GM21717 (cell line): ENCODE measurements around the gene TIGIT.
A peak's percentile ranks its signal among the peaks of the same experiment; 100 is the strongest.

Experiments used
- ATAC-seq: cut with Tn5 transposase; IDR thresholded peaks from one replicate; pipeline ENCODE4 v1.9.1; 2021; ENCODE audit warnings: mild to moderate bottlenecking, moderate library complexity; ENCODE audit not compliant: unreplicated experiment

Gene TIGIT

DNA sequence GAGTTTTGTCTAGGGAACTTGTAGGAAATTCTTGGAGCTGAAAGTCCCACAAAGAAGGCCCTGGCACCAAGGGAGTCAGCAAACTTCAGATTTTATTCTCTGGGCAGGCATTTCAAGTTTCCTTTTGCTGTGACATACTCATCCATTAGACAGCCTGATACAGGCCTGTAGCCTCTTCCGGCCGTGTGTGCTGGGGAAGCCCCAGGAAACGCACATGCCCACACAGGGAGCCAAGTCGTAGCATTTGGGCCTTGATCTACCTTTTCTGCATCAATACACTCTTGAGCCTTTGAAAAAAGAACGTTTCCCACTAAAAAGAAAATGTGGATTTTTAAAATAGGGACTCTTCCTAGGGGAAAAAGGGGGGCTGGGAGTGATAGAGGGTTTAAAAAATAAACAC, 15.0 kb downstream of the TIGIT start:
- peak; percentile 90 for ATAC-seq

DNA sequence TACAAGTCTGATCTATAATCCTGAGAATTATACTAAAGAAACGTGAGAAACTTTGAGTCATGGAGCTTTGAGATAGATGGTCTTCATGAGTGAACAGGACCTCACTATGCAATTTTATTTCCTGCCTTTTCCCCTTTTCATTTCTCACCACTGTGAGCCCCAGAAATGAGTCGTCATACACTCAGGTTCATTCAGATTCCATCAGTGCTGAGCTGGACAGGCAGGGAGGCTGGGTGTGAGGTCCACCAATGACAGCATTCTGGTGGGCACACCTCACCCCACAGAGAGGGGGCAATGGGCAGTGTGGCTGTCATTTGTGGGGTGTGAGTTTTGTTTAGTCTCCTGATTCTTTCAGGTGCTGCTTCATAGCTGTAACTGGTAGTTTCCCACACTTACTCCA, 16.9 kb downstream of the TIGIT start:
- ATAC-seq: no peak

DNA sequence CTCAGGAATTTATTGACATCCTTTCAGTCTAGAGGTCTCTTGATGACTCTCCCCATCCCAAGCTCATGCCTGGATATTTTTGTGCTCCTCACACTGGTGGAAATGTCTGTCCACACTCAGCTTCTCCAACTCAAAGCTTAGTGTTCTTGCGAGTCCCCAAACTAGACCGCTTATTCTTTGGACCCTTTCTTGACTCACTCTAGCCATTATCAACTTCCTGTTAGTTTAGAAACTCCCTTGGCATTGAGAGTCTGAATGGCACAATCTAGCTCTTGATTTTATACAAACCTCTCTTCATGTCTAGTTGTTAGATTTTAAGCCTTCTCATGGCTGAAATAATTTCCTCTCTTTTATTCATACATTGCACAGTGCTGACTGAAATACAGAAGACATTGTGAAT, 19.6 kb downstream of the TIGIT start:
- ATAC-seq: no peak

DNA sequence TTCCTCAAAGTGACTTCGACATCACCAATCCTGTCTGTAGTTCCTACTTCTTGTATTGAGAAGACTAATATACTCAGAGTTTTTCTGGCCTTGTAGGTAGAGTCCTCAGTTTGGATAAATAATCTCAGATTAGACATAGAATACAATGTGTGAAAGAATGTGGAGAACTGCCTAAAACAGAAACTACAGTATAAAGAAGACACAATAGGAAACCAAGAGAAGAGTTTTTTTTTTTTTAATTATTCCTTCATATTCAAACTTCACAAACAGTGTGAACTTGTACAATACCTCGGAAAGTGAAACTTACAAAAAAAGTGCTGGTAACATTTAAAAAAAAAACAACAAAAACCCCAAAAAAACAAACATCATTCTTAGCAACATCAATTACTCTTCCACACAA, 20.5 kb downstream of the TIGIT start:
- no peak for ATAC-seq

DNA sequence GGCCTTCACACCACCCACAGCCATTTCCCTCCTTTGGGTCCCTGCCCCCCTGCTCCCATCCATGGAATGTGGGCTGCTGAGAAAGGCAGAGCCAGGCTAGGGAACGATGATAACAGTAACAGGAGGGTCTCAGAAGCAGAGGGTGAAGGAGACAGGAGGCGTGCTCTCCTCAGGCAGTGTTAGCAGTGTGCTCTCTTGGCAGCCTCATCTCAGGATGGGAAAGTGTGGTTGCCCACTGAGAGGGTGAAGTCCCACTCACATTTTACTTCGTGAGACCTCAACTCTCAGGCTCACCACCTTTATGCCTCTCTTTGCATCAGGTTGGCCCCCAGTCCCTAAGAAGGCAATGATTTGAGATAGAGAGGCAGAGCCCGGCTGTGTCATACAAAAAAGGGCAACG, 24.5 kb downstream of the TIGIT start:
- no peak for ATAC-seq

DNA sequence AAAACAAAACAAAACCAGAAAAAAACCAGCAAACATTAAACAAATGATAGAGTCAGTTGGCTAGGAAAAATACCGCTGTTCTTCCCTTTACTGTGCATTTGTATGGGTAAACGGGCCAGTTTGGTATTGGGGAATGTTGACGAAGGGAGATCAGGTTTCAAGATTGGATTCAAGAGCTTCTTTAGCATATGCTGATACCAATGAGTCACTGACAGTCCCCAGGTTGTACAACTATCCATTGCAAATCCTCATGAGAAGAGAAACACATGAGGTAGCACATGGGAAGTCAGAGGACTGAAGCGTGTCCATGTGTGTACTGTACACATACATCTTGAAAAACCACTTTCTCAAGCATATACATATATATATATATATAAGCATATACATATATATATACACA, 25.6 kb downstream of the TIGIT start:
- ATAC-seq: no peak

DNA sequence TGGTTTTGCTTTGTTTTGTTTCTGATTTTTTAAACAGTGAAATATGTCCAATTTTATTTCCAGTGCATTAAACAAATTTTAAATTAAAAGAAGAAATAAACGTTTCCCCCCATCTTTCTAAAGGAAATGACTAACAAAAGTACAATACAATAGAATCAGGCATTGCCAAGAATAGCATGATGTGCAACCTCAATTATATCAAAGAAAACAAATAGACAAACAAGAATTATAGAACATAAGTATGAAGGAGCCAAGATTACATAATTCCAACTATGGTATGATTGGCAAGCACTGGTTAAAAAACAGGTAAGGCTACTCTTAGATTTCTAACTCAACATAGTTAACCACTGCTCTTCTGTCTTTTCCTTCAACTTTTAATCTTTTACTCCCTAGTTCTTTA, 26.4 kb downstream of the TIGIT start:
- ATAC-seq: no peak

DNA sequence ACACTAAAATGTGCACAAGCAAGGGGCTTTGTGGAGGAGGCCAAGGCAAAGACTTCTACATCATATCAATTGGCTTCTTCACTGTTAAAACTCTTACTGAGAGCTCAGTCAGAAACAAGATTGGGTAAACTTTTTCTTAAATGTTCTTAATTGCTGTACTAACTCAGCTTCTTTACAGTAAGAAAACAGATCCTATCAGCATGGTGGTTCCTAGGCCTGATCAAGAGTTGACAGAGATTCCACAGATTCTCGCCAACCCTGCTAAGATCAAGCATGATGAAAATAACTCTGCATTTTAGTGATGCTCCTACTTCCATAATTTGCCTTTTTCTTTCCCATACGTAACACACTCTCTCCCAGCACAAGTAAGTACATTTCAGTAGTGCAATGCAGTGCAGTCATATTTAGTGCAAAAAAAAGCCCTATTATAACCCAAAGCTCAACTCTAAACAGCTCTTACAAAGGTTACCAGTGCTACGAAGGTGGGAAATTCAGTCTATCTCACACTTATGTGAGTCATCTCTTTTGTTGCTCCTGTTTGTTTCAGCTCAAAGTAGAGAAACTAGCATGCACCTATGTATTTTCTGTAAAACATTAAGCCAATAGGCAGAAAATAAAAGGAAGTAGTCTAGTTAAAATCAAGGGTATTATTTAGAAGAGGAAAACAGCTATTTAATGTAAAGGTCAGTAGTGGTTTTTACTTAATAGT, 29.9 kb downstream of the TIGIT start:
- no peak for ATAC-seq

DNA sequence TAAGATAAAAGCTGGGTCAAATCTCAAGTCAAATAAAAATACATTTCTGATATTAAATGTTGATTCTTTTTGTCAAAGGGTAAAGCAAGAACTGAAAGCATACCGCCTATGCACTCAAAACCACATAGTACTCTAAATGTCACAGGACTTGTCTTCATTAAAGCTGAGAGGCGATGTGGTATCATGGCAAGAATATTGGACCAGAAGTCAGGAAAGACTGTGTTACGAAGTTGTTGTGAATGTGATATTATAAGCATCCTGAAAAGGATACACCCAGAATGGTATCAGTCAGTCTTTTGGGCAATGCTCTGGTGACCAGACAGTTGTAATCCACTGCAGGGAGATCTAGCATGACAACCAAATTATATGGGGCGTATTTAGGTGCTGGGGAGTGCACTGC, 33.8 kb downstream of the TIGIT start:
- ATAC-seq: no peak

DNA sequence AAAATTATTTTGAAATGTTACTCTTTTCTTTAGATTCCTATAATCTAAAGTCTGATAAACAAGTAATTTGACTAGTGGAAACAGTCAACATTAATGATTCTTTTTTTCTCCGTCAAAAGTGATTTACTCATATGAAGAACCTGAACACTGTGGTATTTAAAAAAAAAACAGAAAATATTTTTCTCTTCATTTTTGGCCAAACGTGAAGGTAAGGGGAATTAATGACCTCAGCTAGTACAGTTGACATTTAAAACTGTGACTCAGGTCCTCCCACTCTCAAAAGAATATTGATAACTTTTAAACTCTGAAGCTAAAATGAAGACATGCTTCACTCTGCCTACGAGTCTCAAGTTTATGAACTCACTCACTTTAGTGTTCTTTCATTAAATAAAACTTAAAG, 34.5 kb downstream of the TIGIT start:
- ATAC-seq: no peak

DNA sequence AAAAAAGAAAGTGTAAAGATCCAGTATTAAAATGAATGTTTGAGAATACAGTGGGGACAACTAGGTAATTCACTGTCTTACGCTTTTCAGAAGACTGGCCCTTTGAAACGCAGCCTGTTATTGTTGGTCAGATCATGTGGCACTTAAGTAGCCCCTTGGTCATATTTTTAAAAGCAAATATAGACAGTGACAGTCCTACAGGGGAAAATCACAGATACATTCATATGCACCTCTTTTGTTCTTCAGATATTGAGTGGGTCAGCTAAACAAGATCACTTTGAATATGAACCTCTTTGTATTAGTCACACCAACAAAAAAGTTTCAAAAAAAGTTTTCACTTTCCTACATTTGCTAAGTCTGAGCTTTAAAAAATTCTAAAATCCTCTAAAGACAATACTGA, 36.0 kb downstream of the TIGIT start:
- ATAC-seq: no peak

DNA sequence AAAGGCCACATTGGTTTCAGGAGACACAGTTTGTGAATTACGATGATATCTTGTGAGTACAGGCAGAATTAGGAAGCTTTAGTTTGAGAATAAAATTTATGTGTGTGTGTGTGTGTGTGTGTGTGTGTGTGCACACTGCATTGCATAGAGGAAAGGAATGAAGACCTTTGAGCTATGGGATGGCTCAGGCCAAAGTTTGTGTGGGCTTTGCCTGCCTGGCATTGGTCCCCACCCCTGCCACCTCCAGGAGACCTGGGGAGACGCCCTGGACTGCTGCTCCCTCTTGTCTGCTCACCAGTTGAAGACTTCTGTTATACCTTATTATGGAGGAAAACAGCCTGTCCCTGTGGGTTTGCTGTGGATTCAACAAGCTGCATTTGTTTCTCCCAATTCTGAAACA, 37.2 kb downstream of the TIGIT start:
- ATAC-seq: no peak

DNA sequence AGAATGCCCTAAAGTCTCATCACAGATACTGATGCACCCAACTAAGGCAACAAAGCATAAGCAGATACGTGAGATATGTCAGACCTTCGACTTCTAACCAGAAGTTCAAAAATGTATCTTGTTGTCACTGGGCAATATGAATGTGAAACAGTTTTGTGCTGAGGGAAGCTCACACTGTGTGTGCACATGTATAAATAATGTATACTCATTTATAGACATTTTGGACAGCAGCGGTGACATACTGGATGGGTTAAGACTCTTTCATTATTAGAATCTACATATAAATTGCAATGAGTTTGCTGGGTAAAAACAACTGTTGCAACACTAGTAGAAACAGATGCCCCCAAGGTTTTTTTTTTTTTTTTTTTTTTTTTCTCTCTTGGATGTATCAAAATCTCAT, 37.9 kb downstream of the TIGIT start:
- ATAC-seq: no peak

DNA sequence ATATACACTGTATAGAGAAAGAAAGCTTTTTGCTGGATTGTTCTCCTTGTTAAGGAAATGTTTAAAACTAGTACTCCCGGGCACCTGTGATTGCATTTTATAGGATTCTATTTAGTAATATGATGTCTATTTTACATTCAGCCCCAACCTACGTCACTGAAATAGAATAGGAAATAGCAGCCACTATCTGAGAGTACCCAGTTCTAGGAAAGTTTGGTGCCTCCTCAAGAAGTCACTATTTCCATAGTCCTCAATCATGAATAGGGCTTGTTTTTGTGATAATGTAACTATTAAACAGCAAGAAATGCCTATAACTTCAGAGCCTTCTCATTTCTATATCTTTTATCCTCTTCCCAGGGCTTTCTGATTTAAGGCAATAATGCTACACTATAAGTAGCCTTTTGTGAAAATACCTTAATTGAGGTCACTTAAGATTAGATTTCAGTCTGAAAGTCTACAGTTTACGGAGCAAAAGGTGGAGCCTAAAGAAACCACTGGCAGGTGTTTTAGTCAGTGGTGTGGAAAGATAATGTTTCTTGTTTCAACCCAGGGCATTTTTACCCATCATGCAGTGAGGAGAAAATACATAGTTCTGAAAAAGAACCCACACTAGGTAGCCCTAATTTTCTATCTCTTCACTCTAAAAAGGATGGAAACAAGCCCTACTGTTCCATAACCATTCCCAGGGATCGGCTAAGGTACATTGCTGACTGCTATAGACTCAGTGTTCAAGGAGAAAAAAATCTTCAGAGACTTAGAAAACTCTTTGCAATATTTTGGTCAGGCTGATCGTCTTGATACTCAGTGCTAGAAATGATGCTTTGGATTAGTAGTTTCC, 38.7 kb downstream of the TIGIT start:
- no peak for ATAC-seq

DNA sequence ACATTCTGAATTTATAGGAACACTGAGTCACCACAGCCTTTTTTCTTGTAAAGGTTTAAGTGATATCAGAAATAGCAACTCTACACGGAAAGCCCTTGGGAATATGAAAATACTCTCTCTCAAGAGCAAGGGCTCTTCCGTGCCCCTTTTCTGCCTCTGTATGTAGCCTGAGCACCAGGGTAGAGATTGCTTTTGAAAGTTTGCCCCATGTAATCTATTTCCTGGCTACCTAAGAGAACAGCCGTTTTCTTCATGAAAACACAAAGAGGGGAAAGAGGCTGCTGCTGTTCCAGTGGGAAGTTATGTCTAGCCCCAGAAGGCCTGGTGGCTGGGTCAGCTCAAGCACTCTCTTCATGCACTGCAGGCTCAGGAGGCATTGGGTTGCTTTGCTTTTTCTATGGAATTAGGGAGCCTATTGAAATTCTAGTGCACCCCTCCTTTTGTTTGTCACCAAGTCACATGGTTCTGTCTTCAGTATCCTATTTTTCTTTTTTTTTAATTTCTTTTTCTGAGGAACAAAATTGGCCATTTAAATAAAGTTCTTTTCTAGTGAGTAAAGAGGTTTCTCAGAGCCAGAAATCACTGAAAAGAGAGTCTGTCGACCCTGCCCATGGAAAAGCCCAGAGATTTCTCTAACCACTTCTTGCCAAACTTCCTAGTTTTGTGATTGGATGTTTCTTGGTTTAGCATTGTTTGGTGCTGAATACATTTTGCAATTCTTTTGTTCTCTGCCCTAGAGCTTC, 39.5 kb downstream of the TIGIT start:
- no peak for ATAC-seq

DNA sequence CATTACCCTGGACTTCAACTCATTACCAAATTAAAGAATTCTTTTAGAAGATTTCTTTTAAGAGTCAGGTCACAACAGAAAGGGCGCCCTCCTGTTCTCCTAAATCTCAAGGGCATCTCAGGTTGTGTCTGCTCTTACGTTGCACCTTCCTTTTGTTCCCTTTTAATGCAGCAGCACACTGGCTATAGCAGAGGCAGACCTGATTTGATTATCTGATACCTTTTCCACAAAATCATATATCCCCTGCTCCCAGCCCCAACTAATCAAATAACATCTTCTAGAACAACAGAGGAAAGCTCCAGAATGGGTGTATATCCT, 40.1 kb downstream of the TIGIT start:
- ATAC-seq: no peak

DNA sequence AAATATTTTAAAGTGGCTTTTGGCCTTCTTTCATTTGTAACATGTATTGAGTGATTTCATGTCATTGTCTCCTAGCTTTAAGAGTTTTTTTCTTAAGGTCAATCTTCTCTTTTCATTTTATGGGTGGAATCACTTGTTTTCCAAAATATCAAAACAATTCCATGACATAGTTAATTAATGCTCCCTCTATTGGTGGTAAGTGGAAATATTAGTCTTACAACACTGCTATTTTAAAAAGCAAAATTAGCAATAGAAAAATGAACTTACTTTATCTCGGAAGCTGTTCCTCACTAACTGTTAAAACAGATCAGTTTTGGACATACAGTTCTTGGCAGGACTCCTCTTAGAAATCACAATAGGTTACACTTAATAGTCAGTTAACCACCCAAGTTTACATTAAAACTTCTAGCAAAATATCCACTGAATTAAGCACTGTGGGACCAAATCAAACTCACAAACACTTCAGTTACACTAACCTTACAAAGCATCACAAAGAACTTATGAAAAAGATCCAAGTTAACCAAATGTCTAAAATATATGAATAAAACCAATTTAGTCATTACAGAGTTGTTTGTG, 42.4 kb downstream of the TIGIT start:
- no peak for ATAC-seq

DNA sequence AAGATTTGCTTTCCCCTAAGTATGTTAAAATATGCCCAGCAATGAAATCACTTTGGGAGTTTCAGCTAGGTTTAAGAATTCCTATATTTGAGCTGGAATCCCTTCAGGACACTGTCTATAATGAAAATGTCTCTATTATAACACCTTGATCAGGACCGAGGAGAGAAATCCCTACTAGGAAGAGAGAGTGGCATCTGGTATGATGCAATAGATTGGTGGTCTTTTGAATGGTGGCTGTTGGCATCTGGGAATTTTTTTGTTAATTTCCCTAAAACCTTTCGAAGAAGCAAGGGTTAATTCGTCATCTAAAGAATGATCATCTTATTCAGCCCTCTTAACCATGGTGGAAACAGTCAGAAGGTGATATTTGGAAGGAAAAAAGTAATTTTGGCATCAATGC, 43.0 kb downstream of the TIGIT start:
- ATAC-seq: no peak

DNA sequence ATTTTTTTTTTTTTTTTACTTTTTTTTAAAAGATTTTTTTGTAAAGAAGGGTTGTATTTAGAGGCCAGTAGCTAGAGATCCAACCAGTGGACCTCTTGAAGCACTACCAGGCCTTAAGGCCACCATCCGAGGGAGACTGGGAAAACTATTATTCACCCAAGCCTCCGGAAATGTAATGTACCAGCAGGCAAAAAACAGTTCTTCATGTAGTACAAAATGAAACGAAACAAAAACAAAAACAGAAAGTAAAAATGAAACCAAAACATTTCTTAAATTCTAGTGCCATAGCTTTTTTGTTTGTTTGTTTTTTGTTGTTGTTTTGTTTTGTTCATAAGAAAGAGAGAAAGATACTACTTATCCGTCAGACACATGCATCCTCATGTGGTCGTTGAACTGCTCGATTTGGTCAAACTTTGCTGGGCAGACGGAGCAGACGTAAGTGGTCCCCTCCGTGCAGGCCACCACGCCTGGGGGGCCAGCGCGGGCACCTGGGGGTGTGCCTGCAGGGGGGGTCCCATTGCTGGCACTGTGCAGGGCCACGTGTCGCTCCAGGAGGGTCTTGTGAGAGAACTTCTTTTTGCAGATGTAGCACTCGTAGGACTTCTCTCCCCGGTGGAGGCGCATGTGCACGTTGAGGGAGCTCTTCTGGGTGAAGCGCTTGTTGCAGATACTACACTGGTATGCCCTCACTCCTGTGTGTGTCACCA, 45.0 kb downstream of the TIGIT start:
- no peak for ATAC-seq

DNA sequence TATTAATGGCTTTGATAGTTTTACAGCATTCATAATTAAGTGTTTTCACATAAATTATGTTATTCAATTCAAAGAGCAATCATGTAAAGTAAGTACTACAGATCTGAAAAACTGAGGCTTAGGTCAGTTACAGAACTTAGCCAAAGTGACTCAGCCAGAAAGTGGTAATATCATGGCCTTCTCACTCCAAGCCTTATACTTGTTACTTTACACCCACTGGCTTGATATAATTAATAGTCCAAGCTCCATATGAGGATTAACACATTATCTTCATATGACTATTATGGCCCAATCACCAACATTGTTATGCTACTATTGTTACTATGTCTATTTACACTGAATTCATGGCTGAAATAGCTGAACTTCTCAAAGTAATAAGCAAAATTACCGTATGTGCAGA, 50.7 kb downstream of the TIGIT start:
- ATAC-seq: no peak

DNA sequence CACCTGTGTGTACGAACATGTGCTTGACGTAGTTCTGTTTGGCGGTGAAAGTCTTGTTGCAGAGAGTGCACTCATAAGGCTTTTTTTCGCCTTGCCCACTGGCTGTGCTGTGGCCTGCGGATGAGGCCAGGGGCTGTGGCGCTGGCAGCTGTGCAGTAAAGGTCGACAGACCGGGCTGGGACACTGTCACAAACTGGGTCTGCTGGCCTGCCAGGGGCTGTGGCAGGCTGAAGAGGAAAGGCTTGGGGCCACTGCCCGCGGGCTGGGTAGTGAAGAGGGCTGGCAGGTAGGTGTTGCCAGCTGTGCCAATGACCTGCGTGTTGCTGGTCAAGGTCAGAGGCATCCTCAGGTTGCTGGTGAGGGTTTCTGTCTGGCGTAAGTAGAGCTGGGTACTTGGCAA, 56.4 kb downstream of the TIGIT start:
- no peak for ATAC-seq
